Right renal cortex interstitium (tissue), 3 donors: ENCODE measurements around the gene GALNT18. TPM values are rescaled to one million over a fixed set of nuclear protein-coding genes. Genes with fewer than 3 reads are reported as not detected.

ENCODE experiments used
- DNase-seq, 3 donors: peaks; one replicate each; pipeline ENCODE4 v3.0.0-alpha.2; 2013; ENCODE audit warnings: low read depth in 3 of 3, low spot score in 2 of 3
- polyA plus RNA-seq, 3 donors: library from polyadenylated mRNA; unstranded; fragments of 120-200 nt; gene quantifications; one replicate each; pipeline ENCODE4 v1.2.1, GENCODE V29; 2013; ENCODE audit not compliant: insufficient read length in 3 of 3

The GALNT18 gene
- polyA plus RNA-seq, 3 donors = 25.5 to 28.8 (median 25.7) TPM

DNA sequence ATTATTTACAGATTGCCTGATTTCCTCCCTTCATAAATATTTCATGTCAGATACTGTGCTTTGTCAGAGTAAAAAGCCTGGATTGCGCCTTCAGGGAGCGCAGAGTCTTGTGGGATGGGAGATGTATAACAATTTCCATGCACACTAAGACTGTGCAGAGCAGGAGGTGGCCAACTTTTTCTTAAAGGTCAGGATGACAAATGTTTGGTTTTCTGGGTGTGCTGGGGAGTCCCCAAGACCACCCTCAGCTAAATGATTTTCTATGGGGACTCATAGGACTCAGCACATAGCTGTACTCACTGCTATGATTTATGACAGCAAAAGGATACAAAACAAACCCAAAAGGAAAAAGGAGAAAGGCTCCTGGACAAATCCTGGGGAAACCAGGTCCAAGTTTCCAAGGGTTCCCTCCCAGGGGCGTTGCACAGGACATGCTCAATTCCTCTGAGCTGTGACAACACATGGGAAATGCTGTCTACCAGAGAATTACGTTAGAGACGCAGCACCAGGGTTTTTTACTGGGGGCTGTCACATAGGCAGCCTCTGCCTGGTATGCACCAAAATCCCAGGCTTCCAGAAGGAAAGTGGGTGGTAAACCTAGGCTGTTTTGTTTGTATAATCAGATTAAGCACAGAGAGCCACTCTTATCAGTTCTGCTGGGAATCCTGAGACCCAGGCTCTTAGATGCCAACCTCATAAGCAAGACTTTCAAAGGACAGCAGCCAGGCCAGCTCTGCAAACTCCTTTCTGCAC is 327.8 kb downstream of the GALNT18 start:
- no peak for DNase-seq

DNA sequence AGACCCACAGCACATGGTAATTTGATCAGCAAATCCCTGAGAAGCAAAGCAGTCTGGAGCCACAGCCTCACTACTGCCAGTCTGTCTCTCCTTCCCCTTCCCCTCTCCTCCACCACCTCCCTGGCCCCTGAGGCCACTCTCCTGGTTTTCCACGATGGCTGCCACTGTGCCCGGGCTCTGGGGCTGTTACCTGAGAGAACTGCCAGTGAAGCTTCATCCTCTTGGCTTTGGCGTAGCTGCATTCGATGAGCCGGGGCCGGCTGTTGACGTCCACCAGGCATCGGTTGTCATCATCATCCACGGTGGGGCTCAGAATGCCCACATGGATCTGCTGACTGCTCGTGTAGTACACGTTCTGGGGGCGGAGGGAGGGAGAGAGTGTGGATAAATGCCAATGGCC is 329.0 kb downstream of the GALNT18 start:
- DNase-seq = no peak

DNA sequence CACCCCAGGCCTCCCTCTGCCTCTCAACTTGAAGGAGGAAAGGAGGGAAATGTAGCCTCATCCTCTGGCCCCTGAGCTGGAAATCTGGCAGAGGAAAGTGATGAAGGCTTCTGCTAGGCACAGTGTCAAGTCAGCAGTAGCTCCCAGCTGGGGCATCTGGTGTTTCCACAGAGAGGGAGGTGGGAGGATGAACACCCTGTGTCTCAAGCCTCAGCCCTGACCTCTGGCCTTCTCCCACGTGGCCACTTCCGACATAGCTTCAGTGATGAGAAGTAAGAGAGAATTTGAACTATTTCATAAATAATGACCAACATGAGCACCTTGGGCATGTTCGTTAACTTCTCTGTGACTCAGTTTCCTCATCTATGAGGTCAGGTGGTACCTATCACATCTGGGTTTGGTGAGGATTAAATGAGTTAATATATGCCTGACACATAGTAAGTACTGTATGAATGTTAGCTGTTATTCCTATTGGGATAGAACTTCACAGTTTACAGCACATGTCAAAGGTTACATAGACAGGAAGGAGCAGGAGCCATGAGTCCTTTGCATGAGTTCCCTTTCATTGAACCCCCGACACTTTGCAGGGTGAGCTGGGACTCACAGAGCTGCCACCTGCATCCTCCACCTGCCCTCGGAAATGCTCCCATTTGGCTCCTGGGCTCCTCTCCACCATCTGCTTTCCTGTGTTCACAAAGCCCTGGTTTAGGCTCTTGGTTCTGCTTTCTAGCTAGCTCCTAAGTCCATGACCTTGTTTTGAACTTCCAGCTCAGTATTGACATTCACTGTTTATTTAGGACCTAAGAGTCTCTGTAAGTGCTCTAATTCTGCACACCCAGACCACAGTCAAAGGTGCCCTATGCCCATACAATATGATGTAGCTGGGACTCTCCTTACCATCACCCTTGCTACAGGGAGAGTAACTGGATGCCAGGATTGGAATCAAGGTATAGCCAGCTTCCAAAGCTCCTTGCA is 330.5 kb downstream of the GALNT18 start:
- DNase-seq = no peak

DNA sequence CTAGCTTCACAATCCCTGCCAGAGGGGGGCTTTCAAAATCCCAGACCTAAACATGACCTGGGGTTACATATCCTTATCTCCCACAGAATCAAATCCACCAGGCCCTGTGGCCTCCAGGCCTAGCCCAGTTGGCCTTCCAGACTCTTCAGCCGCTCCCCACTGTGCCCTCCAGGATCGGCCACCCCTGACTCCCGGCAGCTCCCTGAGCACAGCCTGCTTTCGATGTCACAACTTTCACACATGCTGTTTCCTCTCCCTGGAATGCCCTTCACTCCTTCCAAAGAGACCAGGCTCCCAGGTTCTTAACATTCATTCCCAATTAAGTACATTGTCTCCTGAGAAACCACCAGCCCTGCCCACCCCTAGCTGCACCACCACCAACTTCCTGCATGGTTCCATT is 331.5 kb downstream of the GALNT18 start:
- no peak for DNase-seq

DNA sequence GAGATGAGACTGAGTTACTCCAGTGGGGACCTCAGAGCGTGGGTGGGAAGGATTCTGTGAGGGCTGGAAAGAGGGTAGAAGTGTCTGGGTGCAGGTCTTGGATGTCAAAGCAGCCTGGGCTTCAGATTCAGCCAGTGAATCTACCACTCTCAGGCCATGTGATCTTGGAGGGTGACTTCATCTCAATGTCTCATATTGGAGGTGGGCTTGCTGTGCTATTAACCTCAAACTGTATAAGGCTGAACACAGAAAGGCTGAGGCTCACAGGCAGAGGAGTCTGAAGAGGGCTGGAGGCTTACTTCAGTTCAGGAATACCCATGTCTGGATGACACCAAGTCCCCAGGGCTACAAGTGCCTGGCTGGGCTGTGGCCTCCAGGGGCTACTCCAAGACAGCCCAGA is 332.1 kb downstream of the GALNT18 start:
- DNase-seq = no peak

DNA sequence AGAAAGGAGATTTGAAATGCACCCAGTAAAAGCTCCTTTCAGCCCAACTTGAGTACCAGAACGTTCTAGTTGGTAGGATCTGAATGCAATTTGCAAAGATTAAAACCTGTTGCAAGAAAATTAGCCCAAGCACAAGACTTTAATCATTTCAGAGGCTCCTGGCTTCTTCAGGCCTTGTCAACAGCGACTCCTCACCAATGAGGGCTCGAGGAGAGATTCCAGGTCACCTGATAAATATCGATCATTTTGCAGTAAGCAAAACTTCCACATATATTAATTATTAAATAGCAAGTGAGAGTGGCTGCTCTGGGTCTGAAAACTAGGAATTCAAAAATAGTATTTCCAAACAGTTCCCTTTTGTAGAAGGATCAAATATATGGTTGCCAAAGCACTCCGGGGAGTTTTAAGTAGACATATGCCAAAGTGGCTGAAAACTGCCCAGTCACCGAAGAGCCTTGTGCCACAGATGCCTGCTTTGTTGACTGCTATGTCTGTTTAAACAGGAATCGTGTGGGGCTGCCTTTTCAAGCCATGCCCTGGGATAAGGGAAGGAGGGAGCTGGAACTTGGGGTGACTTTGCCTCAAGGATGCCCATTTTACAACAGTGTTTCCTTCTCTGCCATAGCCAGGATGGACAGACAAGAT is 332.7 kb downstream of the GALNT18 start:
- no peak for DNase-seq

DNA sequence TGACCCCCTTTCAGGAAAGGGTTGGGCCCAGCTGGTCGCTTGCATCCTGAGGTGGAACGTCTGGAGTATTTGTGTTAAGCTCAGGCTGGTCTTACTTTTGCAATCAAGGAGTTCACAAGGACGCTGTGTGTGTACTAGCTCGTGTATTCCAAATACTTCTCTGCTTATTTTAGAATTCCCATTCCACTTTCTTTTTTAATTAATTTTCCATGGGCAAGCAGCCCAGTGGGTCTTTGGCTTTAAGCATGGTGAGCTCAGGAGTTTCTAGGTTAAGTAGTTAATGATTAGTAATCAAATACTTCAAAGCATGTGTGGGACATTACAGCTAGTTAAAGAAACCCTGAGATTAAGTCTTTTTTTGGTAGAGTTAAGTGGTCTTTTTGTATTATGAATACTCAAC is 337.3 kb downstream of the GALNT18 start:
- DNase-seq = no peak

DNA sequence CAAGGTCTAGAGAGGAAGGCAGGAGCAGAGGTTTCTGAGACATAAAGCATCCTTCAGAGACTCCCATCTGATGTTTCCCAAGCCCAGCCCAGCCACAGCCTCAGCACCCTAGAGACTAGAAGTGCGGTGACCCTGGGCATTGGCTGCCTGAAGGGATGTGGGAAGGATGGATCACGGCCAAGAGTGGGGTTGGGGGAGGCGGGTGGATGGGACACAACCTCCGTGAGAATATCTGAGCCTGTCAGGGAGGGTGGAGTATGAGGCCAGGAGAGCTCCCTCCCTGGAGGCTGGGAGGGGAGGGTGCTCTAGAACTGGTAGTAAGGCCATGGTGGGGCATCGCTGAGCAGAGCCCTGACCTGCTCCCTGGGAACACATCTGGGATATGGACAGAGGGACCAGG is 340.2 kb downstream of the GALNT18 start:
- no peak for DNase-seq

DNA sequence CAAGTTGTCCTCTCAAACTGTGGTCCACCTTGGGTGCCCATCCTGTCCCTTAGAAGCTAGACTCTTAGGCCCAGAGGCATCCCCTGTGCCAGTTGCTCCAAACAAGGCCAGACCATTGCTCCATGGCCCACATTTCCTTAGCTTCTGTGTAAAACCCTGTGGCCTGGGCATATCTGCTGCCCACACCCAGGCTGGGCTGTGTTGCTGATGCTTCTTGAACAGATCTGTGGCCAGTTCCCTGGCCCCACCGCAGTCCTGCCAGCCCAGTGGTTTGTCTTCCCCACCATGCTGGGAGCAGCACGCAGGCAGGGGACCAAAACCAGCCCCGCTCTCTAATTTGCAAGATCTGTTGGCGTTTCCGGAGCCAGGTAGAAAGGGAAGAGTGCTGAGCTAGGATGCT is 341.0 kb downstream of the GALNT18 start:
- DNase-seq = no peak

DNA sequence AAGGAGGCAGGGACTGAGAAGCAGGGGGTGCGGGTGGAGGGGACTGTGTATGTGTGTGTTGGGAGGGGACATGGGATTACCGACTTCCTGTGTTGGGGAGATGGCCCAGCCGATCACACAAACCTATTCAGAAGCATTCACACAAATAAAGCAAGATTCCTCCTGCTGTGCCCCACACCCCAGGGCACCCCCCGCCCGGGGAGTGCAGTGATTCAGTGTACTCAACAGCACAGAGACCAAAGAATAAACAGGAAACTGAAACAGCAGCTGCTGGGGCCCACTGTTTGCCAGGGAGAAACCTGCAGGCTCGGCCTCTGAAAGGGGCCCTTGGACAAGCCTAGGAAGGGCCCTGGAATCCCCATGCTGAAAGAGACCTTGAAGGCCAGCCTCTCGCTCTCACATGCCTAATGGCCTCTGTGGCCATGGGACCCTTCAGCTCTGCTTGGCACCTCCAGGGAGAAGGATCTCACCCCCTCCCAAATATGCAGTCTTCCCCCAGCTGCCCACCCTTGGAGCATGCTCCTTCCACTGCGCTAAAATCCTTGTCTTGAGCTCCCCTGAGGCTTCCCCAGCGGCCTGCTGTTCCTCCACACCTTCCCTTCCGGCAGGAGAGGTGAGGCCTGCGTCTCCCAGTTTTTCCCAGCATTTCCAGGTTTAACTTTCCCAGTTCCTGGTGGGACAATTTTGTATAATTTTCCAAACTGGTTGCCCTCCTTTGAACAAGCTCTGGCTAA is 341.7 kb downstream of the GALNT18 start:
- no peak for DNase-seq

DNA sequence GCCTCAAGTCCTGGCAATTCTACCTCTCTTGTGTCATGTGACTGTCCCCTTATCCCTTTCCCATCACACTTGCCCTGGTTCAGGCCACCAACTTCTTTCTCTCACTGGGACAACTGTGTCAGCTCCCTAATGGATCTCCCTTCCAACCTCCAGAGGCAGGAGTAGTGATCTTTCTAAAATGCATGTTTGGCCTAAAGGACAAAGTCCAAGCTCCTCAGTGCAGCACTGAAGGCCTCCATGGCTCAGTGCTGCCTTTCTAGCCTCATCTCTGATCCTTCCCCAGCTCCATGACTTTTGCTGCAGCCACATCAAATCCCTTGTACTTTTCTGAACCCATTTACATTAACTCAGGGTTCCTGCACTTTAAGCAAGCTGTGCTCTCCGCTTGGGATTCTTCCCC is 349.6 kb downstream of the GALNT18 start:
- DNase-seq = no peak

DNA sequence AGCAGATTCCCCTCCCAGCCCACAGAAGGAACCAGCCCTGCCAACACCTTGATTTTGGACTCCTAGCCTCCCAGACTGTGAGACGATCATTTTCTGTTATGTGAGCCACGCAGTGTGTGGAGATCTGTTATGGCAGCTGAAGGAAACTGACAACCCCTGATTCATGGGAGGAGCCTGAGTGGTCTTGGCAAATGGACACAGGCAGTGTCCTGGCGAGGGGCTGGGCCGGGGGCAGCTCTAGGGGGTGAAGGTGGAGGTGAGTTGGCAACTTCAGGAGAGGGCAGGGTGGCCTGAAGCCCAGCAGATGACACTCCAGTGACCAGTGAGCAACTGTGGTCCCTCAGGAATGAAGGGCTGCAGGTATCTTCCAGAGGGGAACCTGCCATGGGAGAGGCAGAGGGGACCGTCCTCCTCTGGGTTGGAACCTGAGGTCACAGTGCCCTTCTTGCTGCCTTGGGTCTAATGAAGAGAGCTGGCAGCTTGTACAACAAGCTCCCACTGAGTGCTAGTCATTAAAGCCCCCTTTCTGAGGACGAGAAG is 351.5 kb downstream of the GALNT18 start:
- no peak for DNase-seq

DNA sequence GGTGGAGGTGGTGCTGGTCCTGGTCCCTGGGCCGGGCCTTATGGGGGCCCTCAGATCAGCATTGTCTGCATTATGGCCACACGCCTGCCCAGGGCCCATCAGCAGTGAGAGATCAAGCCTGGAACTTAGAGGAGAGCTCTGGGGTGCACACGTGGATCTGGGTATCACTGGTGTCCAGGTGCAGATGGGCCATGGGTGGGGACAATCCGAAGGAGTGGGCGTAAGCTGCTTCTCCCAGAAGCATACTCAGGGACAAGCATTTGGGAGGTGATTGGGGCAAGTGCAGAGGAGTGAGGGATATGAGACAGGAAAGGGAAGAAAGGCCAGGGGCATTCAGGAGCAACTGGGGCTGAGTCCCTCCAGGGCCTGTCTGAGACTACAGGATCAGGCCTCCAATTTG is 353.1 kb downstream of the GALNT18 start:
- no peak for DNase-seq

DNA sequence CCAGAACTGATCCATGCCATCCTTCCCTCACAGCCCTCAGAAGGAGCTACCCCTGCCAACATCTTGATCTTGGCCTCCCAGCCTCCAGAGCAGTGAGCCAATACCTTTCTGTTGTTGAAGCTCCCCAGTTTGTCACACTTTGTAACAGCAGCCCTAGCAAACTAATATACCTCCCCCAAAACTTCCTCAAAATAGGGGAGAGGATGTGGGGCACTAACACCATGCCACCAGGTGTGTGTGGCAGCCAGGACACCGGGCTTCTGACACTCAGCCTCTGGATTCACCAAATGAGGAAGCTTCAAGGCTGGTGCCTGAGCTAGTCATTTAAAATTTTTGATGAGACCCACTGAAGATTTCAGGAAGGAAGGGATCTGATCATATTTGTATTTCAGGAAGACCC is 353.7 kb downstream of the GALNT18 start:
- DNase-seq = no peak

DNA sequence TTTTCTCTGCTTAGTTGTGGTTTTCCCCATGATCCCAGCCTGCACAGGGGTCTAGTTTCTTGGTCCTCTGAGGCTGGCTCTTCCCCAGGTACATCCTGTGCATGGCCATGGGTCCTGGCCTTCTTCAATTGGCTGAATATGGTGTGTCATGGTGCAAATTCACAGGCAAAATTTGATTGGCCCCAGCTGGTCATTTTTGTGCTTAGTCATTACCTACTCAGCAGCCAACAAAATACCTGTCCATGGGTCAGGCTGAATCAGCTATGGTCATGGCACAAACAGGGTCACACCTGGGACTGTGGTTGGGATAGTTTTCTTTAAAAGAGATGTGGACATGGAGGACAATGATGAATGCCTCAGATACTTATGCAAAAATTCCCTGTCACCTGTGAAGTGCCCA is 354.5 kb downstream of the GALNT18 start:
- DNase-seq = no peak

DNA sequence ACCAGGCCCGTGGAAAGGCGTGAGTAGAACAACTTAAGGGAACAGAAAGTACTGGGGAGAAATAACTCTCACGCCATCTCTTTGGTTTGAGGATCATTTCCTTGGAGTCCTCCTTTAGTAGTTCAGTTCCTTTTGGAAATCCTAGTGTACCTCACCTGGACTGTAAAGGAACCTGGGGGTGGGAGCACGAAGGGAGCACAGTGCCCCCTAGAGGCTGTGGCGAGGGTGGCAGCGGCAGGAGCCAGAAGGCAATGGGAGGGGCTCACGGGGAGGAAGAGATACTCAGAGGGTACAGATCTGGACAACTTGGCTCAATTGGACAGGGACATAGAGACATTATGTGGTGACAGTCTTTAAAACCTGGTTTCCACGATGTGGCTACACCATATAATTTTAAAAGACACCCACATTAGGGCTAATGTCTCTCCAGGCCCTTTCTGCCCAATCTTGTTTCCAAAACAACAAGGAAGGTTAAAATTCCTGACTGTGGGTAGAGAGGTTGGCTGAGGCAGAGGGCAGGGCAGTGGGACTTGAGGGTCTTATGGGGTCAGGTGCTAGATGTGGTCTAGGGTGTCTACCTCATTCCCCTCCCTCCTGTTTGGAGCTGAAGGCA is 355.7 kb downstream of the GALNT18 start:
- no peak for DNase-seq

DNA sequence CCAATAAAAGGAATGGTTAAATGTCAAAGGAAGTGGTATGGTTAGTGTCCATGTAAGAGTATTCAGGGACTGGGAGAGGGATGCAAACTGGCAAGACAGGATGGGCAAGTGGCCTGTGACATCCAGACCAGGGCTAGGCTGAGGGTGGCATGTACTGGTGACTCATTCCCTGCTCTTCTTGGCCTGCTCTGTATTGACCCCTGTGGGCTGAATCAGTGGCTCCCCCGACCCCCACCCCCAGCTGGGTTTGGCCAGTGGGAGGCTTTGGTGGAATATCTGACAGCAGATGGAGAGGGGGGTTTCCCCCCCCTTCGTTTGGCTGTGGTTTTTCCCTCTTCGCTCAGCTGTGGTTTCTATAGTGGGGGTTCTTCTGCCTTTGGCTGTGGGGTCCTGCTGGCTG is 356.5 kb downstream of the GALNT18 start:
- no peak for DNase-seq

DNA sequence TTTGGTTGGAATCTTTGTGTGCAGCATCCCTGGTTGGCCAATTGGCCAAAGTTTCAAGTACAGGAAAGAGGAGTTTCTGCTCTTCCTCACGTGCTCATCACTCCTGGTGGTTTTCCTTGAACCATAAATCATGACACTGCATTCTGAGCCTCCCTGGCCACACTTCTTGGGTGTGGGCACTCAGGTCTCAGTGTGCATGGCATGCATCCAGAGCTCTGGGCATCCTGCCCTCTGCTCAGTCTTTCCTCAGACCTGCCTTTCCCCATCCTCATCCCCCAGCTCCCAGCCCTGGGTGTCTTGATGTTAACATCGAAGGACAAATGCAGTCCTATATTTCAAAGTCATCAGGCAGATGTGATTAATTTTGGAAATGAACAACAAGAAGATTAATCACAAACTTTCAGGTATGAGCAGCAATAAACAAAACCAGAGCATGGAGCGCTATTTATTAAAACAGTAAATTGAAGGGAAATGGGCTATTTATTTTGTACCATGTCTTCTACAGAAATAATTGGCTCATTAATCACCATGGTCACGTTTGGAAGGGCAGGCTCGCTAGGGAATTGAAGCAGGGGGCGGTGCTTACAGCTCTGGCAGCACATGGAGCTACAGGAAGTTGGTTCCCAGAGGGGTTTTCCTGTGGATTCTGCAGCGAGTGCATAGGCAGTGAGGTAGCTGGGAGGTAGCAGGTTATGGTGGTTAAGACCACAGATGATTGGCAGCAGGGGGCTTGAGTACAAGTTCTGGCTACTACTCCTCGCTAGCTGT is 358.4 kb downstream of the GALNT18 start:
- DNase-seq = no peak

DNA sequence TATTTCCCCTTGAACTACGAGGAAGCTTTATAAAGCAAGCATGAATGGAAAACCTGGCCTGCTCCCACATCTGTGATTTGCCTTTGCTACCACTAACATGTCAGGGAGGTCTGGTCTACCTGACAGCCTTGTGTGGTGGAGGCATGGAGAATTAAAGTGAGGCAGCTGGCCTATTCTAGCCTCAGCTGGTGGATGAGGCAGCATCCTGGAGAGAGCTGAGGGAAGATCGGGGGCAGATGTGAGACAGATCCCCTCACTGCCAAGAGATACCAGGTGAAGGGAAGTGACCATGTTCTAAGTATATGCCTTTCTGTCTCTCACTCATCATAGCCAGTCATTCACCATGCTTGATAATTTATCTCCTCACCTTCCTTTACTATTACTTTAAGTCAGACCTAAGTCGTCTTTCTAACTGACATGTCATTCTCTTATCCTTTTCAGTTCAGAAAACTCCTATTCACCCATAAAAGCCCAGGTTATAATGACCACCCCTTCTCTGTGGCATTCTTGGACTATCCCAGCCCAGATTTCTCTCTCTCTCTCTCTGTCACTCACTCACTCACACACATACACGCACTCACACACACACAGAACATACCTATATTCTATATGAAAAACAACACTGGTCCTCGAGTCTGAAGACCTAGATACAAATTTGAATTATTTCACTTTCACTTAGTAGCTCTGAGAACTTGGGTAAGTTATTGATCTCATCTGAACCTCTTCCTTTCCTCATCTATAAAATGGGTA is 359.5 kb downstream of the GALNT18 start:
- no peak for DNase-seq
